Liver (tissue), 3 donors: ENCODE measurements around the gene RASGRF1.

ENCODE experiments used
- EGR1 ChIP-seq, 2 donors: IDR thresholded peaks; 2 replicates each; pipeline ENCODE4 v1.6.1; 2016 to 2018; ENCODE audit warnings: antibody characterized with exemption in 2 of 2, low read depth in 2 of 2
- FOXA2 ChIP-seq: IDR thresholded peaks from 2 replicates; pipeline ENCODE4 v1.6.1; 2016; ENCODE audit warnings: antibody characterized with exemption
- GABPA ChIP-seq, 2 donors: IDR thresholded peaks in 1 of 2; conservative IDR thresholded peaks in 1 of 2; 2 replicates each; pipeline ENCODE4 v1.6.1; 2016; ENCODE audit warnings: antibody characterized with exemption in 2 of 2, mild to moderate bottlenecking in 1 of 2, moderate library complexity in 1 of 2
- HNF4A ChIP-seq, 2 donors: conservative IDR thresholded peaks; 2 replicates each; pipeline ENCODE4 v1.6.1; 2016; ENCODE audit warnings: antibody characterized with exemption in 2 of 2, mild to moderate bottlenecking in 2 of 2
- TAF1 ChIP-seq: conservative IDR thresholded peaks from 2 replicates; pipeline ENCODE4 v1.6.1; 2016; ENCODE audit warnings: antibody characterized with exemption, mild to moderate bottlenecking
- YY1 ChIP-seq: IDR thresholded peaks from 2 replicates; pipeline ENCODE4 v1.6.1; 2016; ENCODE audit warnings: antibody characterized with exemption, mild to moderate bottlenecking
- TF ChIP-seq, protein P1 (sequence below): fragments of 150-350 bp; IDR thresholded peaks from 2 replicates; pipeline ENCODE4 v1.5.1; 2017; ENCODE audit warnings: improper control_type of control experiment, low read depth, low read length; ENCODE audit not compliant: missing input control
- TF ChIP-seq, protein P2 (sequence below): IDR thresholded peaks from 2 replicates; pipeline ENCODE4 v1.6.1; 2016; ENCODE audit warnings: antibody characterized with exemption
- TF ChIP-seq, protein P3 (sequence below): IDR thresholded peaks from 2 replicates; pipeline ENCODE4 v1.6.1; 2016; ENCODE audit warnings: antibody characterized with exemption
- TF ChIP-seq, protein P4 (sequence below): IDR thresholded peaks from 2 replicates; pipeline ENCODE4 v1.6.1; 2016; ENCODE audit warnings: antibody characterized with exemption
- TF ChIP-seq, protein P5 (sequence below): IDR thresholded peaks from 2 replicates; pipeline ENCODE4 v1.6.1; 2016; ENCODE audit warnings: antibody characterized with exemption, mild to moderate bottlenecking
- donor health status: healthy.
- donor health status: healthy.

DNA sequence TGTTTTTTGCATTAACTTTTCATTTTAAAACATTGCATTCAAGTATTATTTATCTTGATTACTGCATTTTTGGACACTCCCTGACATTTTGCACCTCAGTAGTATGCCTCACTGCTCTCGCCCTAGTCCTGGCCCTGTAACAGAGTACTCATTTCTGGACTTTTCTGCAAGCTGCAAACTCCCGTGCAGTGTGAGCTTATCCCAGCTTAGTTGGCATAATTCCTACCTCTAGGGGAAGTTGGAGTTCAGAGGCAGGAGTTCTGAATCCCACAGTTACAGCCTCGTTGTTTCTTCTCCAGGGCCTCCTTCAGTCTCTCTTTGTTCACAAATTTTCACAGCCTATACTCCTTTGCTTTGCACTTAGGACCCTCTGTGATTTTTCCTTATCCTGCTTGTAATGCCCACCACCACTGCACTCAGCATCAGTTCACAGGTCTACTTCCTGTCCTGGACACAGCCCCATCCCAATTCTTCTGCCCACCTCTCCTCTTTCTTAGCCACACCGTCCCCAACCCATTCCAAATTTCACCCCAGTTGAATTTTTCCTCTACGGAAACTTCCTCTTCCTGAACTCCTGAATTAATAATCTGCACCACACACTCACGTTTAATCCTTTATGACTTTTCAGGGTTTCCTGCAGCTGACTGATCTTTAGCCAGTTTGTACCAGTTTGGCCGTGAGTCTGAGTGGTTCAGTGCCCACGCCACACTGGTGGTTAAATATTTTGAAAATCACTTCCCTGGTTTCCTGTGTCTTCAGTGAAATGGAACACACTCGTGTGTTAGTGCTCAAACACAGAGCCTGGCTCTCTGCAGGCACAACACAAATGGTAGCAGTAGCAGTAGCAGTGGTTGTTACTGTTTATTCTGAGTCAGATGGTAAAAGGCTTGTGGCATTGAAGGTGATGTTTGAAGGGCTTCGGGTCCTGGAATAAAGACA is 139.4 kb downstream of the RASGRF1 start:
- TF ChIP-seq, protein P1, sequence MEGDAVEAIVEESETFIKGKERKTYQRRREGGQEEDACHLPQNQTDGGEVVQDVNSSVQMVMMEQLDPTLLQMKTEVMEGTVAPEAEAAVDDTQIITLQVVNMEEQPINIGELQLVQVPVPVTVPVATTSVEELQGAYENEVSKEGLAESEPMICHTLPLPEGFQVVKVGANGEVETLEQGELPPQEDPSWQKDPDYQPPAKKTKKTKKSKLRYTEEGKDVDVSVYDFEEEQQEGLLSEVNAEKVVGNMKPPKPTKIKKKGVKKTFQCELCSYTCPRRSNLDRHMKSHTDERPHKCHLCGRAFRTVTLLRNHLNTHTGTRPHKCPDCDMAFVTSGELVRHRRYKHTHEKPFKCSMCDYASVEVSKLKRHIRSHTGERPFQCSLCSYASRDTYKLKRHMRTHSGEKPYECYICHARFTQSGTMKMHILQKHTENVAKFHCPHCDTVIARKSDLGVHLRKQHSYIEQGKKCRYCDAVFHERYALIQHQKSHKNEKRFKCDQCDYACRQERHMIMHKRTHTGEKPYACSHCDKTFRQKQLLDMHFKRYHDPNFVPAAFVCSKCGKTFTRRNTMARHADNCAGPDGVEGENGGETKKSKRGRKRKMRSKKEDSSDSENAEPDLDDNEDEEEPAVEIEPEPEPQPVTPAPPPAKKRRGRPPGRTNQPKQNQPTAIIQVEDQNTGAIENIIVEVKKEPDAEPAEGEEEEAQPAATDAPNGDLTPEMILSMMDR: peak; percentile 35
- TF ChIP-seq YY1: no peak
- TF ChIP-seq, protein P2, sequence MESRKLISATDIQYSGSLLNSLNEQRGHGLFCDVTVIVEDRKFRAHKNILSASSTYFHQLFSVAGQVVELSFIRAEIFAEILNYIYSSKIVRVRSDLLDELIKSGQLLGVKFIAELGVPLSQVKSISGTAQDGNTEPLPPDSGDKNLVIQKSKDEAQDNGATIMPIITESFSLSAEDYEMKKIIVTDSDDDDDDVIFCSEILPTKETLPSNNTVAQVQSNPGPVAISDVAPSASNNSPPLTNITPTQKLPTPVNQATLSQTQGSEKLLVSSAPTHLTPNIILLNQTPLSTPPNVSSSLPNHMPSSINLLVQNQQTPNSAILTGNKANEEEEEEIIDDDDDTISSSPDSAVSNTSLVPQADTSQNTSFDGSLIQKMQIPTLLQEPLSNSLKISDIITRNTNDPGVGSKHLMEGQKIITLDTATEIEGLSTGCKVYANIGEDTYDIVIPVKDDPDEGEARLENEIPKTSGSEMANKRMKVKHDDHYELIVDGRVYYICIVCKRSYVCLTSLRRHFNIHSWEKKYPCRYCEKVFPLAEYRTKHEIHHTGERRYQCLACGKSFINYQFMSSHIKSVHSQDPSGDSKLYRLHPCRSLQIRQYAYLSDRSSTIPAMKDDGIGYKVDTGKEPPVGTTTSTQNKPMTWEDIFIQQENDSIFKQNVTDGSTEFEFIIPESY: no peak
- TF ChIP-seq, protein P3, sequence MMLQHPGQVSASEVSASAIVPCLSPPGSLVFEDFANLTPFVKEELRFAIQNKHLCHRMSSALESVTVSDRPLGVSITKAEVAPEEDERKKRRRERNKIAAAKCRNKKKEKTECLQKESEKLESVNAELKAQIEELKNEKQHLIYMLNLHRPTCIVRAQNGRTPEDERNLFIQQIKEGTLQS: no peak
- TF ChIP-seq GABPA (IDR thresholded peaks at IDR 0.05 in 1 of 2, conservative IDR thresholded peaks at IDR 0.05 in 1 of 2): no peak
- TF ChIP-seq, protein P4, sequence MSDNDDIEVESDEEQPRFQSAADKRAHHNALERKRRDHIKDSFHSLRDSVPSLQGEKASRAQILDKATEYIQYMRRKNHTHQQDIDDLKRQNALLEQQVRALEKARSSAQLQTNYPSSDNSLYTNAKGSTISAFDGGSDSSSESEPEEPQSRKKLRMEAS: no peak
- TF ChIP-seq, protein P5, sequence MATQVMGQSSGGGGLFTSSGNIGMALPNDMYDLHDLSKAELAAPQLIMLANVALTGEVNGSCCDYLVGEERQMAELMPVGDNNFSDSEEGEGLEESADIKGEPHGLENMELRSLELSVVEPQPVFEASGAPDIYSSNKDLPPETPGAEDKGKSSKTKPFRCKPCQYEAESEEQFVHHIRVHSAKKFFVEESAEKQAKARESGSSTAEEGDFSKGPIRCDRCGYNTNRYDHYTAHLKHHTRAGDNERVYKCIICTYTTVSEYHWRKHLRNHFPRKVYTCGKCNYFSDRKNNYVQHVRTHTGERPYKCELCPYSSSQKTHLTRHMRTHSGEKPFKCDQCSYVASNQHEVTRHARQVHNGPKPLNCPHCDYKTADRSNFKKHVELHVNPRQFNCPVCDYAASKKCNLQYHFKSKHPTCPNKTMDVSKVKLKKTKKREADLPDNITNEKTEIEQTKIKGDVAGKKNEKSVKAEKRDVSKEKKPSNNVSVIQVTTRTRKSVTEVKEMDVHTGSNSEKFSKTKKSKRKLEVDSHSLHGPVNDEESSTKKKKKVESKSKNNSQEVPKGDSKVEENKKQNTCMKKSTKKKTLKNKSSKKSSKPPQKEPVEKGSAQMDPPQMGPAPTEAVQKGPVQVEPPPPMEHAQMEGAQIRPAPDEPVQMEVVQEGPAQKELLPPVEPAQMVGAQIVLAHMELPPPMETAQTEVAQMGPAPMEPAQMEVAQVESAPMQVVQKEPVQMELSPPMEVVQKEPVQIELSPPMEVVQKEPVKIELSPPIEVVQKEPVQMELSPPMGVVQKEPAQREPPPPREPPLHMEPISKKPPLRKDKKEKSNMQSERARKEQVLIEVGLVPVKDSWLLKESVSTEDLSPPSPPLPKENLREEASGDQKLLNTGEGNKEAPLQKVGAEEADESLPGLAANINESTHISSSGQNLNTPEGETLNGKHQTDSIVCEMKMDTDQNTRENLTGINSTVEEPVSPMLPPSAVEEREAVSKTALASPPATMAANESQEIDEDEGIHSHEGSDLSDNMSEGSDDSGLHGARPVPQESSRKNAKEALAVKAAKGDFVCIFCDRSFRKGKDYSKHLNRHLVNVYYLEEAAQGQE: no peak
- no peak for TF ChIP-seq EGR1 (IDR thresholded peaks at IDR 0.05; ENCODE audit: low read depth in 2 of 2)
- no peak for TF ChIP-seq HNF4A (conservative IDR thresholded peaks at IDR 0.05)
- TF ChIP-seq TAF1: no peak
- TF ChIP-seq FOXA2: no peak
